Esophagus muscularis mucosa (tissue), 4 donors: ENCODE measurements around the gene P4HB.

Experiments used
- CTCF ChIP-seq, 3 experiments: fragments of 200-600 bp in 2 of 3; fragments of 450-650 bp in 1 of 3; sonication (generic) in 2 of 3; IDR thresholded peaks; one replicate each; pipeline ENCODE4 v1.5.1; 2017 to 2019; ENCODE audit warnings: antibody characterized with exemption in 3 of 3, mild to moderate bottlenecking in 2 of 3, moderate library complexity in 1 of 3
- EP300 ChIP-seq: sonication (generic); formaldehyde crosslinking; IDR thresholded peaks from one replicate; pipeline ENCODE4 v1.6.1; 2017; ENCODE audit warnings: antibody characterized with exemption
- POLR2A ChIP-seq: fragments of 450-650 bp; IDR thresholded peaks from one replicate; pipeline ENCODE4 v1.6.1; 2017; ENCODE audit warnings: antibody characterized with exemption, moderate library complexity, mild to moderate bottlenecking, low read depth
- POLR2AphosphoS5 ChIP-seq, 2 donors: sonication (generic); formaldehyde crosslinking; IDR thresholded peaks; one replicate each; pipeline ENCODE4 v1.6.1; 2017; ENCODE audit warnings: antibody characterized with exemption in 2 of 2

- TF ChIP-seq CTCF (IDR thresholded peaks at IDR 0.05) = no peak
- TF ChIP-seq POLR2A = no peak
- TF ChIP-seq POLR2AphosphoS5 (IDR thresholded peaks at IDR 0.05) = no peak
- no peak for TF ChIP-seq EP300
These were observed 44.7 kb downstream of the P4HB start for GRCh38 chr17:81815646-81815986.
